Measurements from ENCODE around the gene CDH2.

The CDH2 gene

GRCh38 chr18:28080876-28081300 is 96.0 kb downstream of the CDH2 start:
- no peak for DNase-seq

DNA sequence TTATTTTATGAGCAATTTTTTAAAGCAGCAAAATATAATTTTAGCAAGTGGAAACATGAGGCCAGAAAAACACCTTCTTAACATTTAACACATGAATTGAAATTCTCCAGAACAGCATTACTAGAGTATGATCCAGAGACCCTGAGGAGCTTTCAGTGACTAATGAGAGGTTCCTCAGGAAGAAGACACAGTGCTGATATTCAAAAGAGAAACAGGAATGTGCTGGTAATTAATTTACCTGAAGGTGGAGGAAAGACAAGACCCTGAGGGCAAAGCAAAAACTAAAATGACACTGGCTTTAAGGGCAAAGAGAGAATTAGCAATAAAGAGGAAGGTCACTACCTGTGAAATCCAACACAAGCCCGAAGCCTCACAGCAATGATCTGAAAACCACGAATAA is 97.0 kb downstream of the CDH2 start:
- DNase-seq, result no peak

GRCh38 chr18:28078849-28079248 is 98.1 kb downstream of the CDH2 start:
- DNase-seq, result no peak

GRCh38 chr18:28078298-28078697 is 98.6 kb downstream of the CDH2 start:
- no peak for DNase-seq

DNA sequence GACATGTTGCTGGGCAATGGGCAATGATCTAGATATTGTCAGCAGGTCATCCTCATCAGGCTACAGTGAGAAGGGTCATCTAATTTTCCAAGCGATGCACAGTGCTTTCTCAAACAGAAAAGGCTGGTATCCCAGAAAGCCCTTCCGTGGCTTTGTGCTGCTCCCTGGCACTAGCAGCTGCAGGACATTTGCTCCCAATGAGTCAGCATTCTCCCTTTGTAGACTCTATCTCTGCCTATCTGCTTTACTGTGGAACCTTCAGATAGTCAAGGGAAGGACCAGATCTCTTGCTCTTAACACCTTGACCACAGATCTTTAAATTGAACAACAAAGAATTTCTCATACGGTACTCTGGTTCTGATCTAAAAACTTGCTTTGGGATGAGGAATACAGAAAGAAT is 101.4 kb downstream of the CDH2 start:
- no peak for DNase-seq

- DNase-seq, result no peak
These were observed 102.9 kb downstream of the CDH2 start for GRCh38 chr18:28074076-28074475.

DNA sequence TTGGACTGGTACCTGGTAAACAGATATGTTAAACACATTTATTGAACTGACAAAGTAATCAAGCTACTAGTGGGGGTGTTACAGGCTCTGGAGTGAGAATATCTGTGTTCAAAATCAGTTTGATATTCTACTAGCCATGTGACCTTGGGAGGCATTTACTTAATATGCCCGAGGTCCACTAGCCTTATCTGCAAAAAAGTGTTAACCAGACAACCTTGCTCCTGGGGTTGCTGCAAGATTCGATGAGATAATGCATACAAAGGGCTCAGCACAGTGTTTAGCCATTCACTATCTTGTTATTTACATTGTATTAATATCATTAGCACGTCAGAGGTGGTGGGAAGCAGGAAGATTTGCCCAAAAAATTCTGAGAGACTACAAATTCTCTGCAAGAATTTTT is 103.3 kb downstream of the CDH2 start:
- DNase-seq, result no peak

DNA sequence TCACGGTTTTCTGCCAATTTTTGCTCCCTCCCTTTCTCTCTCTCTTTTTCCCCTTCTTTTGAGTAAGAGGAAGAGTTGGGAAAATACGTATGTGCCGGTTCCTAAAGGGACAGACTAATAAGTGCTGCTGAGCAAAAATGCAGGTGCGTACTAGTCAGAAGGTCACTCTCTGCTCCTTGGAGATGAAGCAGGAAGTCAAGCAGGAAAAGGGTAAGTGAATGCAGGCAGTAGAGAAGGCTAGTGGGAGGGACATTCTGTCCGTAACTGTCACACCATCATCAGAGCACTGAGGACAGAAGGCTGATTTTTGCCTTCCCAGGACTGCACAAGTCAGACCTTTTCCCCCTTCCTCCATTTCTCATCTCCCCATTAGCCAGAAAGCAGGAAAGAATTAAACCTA is 105.7 kb downstream of the CDH2 start:
- no peak for DNase-seq

- no peak for DNase-seq
These were observed 108.7 kb downstream of the CDH2 start for GRCh38 chr18:28068207-28068606.

GRCh38 chr18:28067346-28067745 is 109.6 kb downstream of the CDH2 start:
- DNase-seq, result no peak

DNA sequence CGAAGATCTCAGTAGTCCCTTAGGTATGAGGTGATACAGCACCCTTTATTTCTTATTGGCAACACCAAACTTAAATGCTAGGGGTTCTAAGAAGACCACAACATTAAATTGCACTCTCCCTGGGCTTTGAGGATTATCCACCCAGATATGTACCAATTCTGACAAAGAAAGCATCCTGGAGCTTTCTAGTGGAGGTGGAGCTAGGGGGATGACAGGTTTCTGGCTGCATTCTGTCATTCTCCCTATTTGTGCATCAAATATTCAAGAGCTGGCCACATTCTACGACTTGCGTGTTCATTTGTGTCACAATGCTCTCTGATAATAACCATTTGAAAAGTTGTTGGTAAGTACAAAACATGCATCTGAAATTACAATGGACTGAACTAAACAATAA is 111.1 kb downstream of the CDH2 start:
- DNase-seq, result no peak

- DNase-seq, result no peak
These were observed 111.7 kb downstream of the CDH2 start for GRCh38 chr18:28065031-28065792.

- no peak for DNase-seq
These were observed 113.0 kb downstream of the CDH2 start for GRCh38 chr18:28063926-28064325.

DNA sequence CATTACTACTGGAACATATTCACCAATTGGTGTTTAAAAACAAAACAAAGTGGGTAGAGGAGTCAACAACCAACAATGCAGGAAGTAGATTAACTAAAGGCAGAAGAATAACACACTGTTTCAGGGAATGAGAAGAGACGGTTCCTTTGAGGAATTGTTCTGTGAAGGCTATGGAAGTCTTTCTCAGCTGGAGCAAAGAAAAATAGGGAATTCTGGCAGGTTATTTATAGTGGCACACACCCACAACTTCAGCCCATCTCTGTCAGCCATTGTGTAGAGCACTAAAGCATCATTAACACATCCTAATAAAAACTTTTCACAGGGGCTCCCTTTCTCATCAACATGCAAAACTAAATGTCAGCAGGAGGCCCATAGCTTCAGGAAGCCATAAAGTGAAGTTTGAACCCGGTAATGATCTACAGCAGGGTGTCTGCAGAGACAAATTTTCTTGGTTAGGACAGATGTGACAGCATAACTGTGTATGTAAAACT is 113.6 kb downstream of the CDH2 start:
- DNase-seq, result no peak

- DNase-seq, result no peak
These were observed 114.5 kb downstream of the CDH2 start for GRCh38 chr18:28062443-28062842.

DNA sequence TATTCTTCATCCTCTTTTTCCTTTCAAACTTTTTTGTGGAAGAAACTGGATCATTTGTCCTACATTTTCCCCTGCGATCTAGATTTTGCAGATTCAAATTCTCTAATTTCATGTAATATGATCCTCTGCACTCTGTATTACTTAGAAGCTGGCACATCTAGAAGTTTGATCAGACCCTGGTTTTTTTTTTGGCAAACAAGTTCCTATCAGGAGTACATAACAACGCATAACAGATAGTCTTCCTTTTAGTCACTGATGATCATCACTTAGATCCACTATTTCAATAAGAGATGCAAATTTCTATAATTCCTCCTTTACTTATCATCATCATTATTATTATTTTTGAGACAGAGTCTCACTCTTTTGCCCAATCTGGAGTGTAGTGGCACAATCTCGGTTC is 117.1 kb downstream of the CDH2 start:
- DNase-seq, result no peak

DNA sequence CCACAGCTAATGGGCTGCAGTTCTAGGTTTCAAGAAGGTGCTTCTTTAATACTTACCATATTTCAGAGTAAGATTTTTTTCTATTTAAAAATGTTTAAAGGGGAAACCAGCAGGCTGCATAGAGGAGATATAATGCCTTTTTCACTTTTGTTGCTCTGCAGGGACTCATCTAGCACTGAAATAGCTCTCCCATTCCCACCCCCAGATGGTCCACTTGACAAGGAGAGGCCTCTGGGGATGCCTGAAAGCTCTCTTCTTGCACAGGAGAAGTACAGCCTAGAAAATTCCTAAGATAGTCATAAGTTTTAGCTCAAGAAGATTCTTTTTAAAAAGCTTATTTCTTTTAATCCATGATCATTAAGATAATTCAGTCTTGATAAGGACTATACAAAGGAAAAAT is 126.4 kb downstream of the CDH2 start:
- no peak for DNase-seq

GRCh38 chr18:28048612-28049011 is 128.3 kb downstream of the CDH2 start:
- no peak for DNase-seq

GRCh38 chr18:28045880-28046279 is 131.1 kb downstream of the CDH2 start:
- DNase-seq, result no peak

- DNase-seq, result no peak
These were observed 131.6 kb downstream of the CDH2 start for GRCh38 chr18:28045176-28045810.

- no peak for DNase-seq
These were observed 132.9 kb downstream of the CDH2 start for GRCh38 chr18:28044036-28044435.

- DNase-seq, result no peak
These were observed 133.3 kb downstream of the CDH2 start for GRCh38 chr18:28043631-28044030.

GRCh38 chr18:28041366-28041765 is 135.6 kb downstream of the CDH2 start:
- no peak for DNase-seq

GRCh38 chr18:28040716-28041115 is 136.2 kb downstream of the CDH2 start:
- no peak for DNase-seq

DNA sequence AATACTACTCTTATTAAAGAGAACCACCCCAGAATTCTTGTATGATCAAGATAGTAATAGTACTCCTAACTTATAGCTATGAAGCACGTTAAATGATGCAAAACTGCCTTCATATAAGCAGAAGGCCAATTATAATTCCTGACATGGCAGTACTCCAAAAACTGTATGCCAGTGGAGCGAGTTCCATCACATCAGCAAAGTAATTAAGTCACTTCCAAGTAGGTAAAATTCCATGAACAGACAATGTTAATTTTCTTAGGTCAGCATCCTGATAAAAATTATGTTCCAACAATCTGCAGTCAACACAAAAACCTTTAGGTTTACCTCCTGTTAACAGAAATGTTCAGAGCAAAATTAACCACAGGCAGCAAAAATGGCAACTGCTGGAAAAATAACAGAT is 136.7 kb downstream of the CDH2 start:
- DNase-seq, result no peak
